Right lobe of liver (tissue), 6 donors: Measurements from ENCODE around the gene PRCC. TPM values are rescaled to one million over a fixed set of nuclear protein-coding genes. Genes with fewer than 3 reads are reported as not detected.

Experiments used
- ATAC-seq, 4 donors: fragments of 200-7000 bp; cut with Tn5 transposase; one replicate each; pipeline ENCODE4 v1.9.1; 2020; ENCODE audit warnings: mild to moderate bottlenecking in 4 of 4, moderate library complexity in 4 of 4
- DNase-seq, 3 donors: peaks; one replicate each; pipeline ENCODE4 v3.0.0-alpha.2; 2020
- H3K27ac ChIP-seq, 3 donors: fragments of 200-600 bp; one replicate each; pipeline ENCODE4 v1.8.0; 2022
- H3K27me3 ChIP-seq, 2 donors: fragments of 200-600 bp; one replicate each; pipeline ENCODE4 v1.8.0; 2022
- H3K36me3 ChIP-seq, 4 donors: fragments of 200-600 bp; sonication (generic) in 1 of 4; one replicate each; pipeline versions ENCODE4 v1.5.1 to v1.8.0; 2017 to 2022; ENCODE audit warnings: control low read depth in 1 of 4
- H3K4me1 ChIP-seq, 4 donors: fragments of 200-600 bp; sonication (generic) in 1 of 4; one replicate each; pipeline versions ENCODE4 v1.5.1 to v1.8.0; 2017 to 2022; ENCODE audit warnings: control low read depth in 1 of 4
- H3K4me3 ChIP-seq, 3 donors: fragments of 200-600 bp; one replicate each; pipeline ENCODE4 v1.8.0; 2022
- H3K9me3 ChIP-seq, 4 donors: fragments of 200-600 bp; sonication (generic) in 1 of 4; one replicate each; pipeline versions ENCODE4 v1.5.1 to v1.8.0; 2017 to 2022; ENCODE audit warnings: control low read depth in 1 of 4
- POLR2A ChIP-seq: fragments of 450-650 bp; IDR thresholded peaks from one replicate; pipeline ENCODE4 v1.6.1; 2017; ENCODE audit warnings: antibody characterized with exemption, mild to moderate bottlenecking
- WGBS: methylation state at CpG from one replicate; pipeline ENCODE4 v1.1.6; 2018; ENCODE audit warnings: low coverage, low lambda C conversion rate; ENCODE audit not compliant: insufficient coverage; ENCODE audit errors: missing lambda C conversion rate; 5-methylcytosine and 5-hydroxymethylcytosine counted together
- intact Hi-C, 2 donors: fragments of 100-400 bp; cut with DNase I; formaldehyde crosslinking; loops; one replicate each; pipeline versions ENCODE4 v1.11.2 to v1.14.1; 2022
- total RNA-seq, 6 experiments: library from RNA; depleted of rRNA in 2 of 6; stranded (reverse); fragments of >200 nt in 2 of 6; fragmentation: NEBNext Ultra II Directional in 3 of 6; extraction: Animal tissue kit (Norgen Biotek cat#: 25700) in 3 of 6; gene quantifications; one replicate each; pipeline versions ENCODE4 v1.1.0 to v1.2.4, GENCODE V29; 2016 to 2023
- TF ChIP-seq, protein P1 (sequence below), 4 donors: fragments of 200-600 bp in 3 of 4; fragments of 450-650 bp in 1 of 4; IDR thresholded peaks; one replicate each; pipeline versions ENCODE4 v1.5.1 to v1.8.0; 2016 to 2022; ENCODE audit warnings: antibody characterized with exemption in 4 of 4, mild to moderate bottlenecking in 2 of 4
- donor health status: DM: no; HTN: yes; CAD: no.
- donor health status: DM: no; HTN: no; CAD: no.
- donor health status: DM: no; HTN: no; CAD: no.
- donor health status: DM: no; HTN: yes; CAD: no.
- donor health status: DM: no; HTN: yes; CAD: no.

PRCC gene
- total RNA-seq, 6 experiments from 2014 or later, result 17.4 to 23.4 (median 19.7) TPM

DNA sequence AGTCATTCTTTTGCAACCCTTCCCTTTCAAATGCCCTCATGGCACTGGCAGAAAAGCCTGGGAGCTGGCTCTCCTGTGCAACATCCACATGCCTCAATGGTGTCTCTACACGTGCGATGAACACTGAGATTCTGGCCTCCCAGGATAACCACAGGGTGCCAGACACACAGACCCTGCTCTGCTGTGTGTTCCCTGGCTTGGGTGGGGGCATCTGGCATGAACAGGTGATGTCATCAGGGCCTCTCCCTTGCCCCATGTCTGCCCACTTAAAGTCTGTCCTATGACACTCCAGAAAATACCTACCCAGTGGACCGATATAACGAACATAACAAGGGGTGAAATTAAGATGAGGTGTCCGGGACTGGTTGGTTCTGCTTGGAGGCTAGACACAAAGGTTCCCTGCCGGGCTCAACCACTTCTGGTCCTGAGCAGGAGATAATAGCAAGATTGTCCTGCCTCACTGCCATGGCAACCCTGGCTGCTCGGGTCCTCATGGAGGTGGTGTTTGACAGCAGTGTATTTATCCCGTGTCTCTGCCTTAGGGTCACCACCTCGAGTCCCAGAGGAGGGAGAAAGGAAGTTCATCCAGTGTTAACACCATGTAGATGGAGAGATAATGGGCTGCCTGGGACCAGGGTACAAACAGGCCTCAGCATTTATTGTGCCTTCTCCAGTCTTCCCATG lies 72.2 kb downstream of the PRCC start:
- ATAC-seq, result no peak
- WGBS, result 37% methylated on average over 6 of the region's 9 CpGs
- Histone ChIP-seq H3K9me3 (no peaks in the 10 kb centered on the region), H3K4me3 (no peak overlapping the region), H3K36me3 (no peaks in the 10 kb centered on the region), H3K27ac (no peak overlapping the region), H3K4me1 (no peaks in the 10 kb centered on the region), H3K27me3 (no peaks in the 10 kb centered on the region)
- intact Hi-C loops, result no loop called here
- TF ChIP-seq, protein P1, sequence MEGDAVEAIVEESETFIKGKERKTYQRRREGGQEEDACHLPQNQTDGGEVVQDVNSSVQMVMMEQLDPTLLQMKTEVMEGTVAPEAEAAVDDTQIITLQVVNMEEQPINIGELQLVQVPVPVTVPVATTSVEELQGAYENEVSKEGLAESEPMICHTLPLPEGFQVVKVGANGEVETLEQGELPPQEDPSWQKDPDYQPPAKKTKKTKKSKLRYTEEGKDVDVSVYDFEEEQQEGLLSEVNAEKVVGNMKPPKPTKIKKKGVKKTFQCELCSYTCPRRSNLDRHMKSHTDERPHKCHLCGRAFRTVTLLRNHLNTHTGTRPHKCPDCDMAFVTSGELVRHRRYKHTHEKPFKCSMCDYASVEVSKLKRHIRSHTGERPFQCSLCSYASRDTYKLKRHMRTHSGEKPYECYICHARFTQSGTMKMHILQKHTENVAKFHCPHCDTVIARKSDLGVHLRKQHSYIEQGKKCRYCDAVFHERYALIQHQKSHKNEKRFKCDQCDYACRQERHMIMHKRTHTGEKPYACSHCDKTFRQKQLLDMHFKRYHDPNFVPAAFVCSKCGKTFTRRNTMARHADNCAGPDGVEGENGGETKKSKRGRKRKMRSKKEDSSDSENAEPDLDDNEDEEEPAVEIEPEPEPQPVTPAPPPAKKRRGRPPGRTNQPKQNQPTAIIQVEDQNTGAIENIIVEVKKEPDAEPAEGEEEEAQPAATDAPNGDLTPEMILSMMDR (IDR thresholded peaks at IDR 0.05), result no peak
- TF ChIP-seq POLR2A, result no peak
- DNase-seq, result no peak

DNA sequence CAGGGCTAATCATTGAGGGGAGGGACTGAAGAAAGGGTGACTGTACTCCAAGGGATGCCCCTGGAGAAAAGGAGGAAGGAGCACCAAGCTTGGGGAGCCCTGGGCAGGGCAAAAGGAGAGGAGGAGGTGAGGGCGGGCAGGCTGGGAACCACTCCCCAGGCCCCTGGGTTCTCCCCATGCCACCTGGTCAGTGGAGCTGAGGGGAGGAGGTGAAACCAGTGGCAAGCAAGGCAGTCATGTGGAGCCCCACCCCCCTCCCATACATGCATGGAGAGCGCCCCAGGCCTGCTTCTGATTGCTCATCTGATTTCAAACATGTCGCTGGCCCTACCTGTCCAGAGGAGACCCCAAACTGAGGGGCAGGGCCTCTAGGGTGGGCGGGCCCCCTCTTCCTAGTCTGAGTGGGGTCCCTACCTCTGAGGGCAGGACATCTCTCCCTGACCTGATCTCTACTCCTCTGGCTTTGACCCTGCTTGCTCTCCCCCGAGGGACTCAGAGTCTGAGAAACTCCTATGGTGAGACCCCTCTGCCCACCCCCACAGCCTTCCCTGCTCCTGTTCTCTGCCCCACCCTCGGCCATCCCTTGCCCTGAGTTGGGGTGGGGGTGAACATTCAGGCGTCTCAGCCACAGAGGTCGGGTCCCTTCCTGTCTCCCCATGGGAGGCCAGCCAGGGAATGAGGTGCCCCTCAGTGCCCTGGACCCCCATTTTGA lies 73.0 kb downstream of the PRCC start:
- no peak for TF ChIP-seq POLR2A
- TF ChIP-seq, protein P1 (IDR thresholded peaks at IDR 0.05), result no peak
- Histone ChIP-seq H3K4me1 (no peaks in the 10 kb centered on the region), H3K36me3 (no peaks in the 10 kb centered on the region), H3K27me3 (peaks cover 0 to 5% of the 10 kb centered on the region in 2 donors), H3K27ac (no peak overlapping the region), H3K9me3 (no peaks in the 10 kb centered on the region), H3K4me3 (no peak overlapping the region)
- intact Hi-C loops, result no loop called here
- 44% methylated on average over 4 of the region's 8 CpGs for WGBS
- ATAC-seq (no peak), DNase-seq (no peak)

DNA sequence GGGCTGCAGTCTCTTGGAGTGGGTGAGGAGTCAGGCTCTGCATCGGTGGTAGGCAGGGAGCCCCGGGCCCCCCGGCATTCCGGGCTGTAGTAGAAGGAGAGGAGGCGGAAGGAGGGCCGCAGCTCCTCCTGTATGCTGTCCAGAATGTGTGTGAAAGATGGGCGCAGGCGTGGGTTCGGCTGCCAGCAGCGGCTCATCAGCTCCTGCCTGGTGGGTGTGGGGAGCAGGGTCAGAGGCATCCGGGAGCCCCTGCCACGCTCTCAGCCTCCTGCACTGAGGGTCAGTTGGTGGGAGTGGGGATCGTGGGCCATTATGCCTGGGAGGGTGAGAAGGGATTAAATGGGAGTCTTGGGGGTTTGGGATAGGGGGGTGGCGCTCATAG lies 73.6 kb downstream of the PRCC start:
- TF ChIP-seq, protein P1 (IDR thresholded peaks at IDR 0.05), result no peak
- no peak for TF ChIP-seq POLR2A
- intact Hi-C loops, result no loop called here
- H3K4me1 ChIP-seq, result no peaks in the 10 kb centered on the region
- no peaks in the 10 kb centered on the region for H3K9me3 ChIP-seq
- ATAC-seq, result no peak
- no peaks in the 10 kb centered on the region for H3K36me3 ChIP-seq
- H3K27ac ChIP-seq, result no peak overlapping the region
- whole genome bisulfite sequencing, result 66% methylated on average over 2 of the region's 14 CpGs
- no peak for DNase-seq
- H3K27me3 ChIP-seq, result peaks cover 0 to 10% of the 10 kb centered on the region in 2 donors
- H3K4me3 ChIP-seq, result no peak overlapping the region

DNA sequence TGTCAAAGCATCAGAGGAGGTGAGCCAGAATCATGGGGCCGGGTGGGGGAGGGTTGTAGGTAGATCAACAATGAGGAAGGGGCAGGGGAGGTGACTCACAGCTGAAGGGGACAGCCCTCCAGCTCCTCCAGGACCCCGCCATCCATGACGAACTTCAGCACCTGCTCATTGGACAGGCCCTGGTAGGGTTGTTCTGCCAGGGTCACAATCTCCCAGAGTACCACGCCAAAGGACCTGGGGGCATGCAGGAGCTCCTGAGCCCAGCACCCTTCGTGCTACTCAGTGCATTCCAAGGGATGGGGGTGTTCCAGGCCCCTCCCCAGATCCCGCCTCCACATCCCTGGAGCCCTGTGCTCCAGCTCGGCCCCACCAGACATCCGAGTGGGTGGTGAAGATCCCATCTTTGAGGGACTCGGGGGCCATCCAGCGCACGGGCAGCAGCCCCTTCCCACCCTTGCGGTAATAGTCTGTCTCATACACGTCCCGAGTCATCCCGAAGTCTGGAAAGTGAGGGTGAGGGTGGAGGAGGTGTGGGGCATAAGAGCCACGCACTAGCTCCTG lies 74.0 kb downstream of the PRCC start:
- TF ChIP-seq, protein P1 (IDR thresholded peaks at IDR 0.05), result no peak
- TF ChIP-seq POLR2A, result no peak
- intact Hi-C loops, result no loop called here
- no peak for DNase-seq
- no peak for ATAC-seq
- Histone ChIP-seq H3K27me3 (peaks cover 0 to 10% of the 10 kb centered on the region in 2 donors), H3K4me3 (no peak overlapping the region), H3K9me3 (no peaks in the 10 kb centered on the region), H3K4me1 (no peaks in the 10 kb centered on the region), H3K36me3 (no peaks in the 10 kb centered on the region), H3K27ac (no peak overlapping the region)
- WGBS, result 78% methylated on average over 4 of the region's 16 CpGs
